GM12874 (cell line): Measurements from ENCODE around the gene MEGF9.

ENCODE experiments used
- TF ChIP-seq, protein P1 (sequence below): IDR thresholded peaks from 2 replicates; pipeline ENCODE4 v1.5.1; 2011; ENCODE audit warnings: low read depth, mild to moderate bottlenecking, control low read depth, low read length, moderate library complexity; ENCODE audit not compliant: insufficient read depth

The MEGF9 gene

DNA sequence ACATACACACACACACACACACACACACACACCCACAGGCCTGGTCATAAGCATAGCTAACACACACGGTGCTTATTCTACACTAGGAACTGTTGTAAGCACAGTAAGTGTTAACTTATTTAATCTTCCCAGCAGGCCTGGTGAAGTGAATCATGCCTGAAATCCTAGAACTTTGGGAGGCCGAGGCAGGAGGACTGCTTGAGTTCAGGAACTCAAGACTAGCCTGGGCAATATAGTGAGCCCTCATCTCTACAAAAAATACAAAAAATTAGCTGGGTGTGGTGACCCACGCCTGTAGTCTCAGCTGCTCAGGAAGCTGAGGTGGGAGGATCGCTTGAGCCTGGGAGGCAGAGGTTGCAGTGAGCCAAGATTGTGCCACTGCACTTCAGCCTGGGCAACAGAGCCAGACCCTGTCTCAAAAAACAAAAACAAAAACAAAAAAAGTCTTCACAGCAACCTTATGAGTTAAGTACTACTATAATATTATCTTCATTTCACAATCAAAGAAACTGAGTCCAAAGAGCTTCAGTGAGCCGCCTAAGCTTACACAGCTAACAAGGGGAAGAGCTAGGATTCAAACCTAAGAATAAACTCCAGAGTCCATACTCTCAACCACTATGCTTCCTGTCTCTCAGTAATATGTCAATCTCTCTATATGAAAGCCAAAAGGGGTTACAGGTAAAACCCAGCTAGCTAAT lies 2.3 kb downstream of the MEGF9 start:
- TF ChIP-seq, protein P1, sequence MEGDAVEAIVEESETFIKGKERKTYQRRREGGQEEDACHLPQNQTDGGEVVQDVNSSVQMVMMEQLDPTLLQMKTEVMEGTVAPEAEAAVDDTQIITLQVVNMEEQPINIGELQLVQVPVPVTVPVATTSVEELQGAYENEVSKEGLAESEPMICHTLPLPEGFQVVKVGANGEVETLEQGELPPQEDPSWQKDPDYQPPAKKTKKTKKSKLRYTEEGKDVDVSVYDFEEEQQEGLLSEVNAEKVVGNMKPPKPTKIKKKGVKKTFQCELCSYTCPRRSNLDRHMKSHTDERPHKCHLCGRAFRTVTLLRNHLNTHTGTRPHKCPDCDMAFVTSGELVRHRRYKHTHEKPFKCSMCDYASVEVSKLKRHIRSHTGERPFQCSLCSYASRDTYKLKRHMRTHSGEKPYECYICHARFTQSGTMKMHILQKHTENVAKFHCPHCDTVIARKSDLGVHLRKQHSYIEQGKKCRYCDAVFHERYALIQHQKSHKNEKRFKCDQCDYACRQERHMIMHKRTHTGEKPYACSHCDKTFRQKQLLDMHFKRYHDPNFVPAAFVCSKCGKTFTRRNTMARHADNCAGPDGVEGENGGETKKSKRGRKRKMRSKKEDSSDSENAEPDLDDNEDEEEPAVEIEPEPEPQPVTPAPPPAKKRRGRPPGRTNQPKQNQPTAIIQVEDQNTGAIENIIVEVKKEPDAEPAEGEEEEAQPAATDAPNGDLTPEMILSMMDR: no peak

DNA sequence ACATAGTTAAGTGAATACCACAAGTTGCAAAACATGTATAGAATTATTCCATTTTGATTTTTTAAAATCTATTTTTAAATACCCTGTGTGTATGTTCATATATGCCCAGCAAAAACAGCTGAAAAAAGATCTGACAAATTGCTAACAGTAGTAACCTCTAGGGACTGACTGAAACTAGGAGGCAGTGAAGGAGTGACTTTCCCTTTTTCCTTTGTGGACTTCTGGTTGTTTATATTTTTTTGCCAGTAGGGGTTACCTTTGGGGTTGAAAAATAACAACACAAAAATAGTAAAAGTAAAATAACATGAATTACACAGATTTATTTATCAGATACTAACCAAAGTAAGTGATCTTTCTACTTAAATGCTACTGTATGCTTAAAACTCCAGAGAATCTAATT lies 2.9 kb downstream of the MEGF9 start:
- TF ChIP-seq, protein P1: no peak

DNA sequence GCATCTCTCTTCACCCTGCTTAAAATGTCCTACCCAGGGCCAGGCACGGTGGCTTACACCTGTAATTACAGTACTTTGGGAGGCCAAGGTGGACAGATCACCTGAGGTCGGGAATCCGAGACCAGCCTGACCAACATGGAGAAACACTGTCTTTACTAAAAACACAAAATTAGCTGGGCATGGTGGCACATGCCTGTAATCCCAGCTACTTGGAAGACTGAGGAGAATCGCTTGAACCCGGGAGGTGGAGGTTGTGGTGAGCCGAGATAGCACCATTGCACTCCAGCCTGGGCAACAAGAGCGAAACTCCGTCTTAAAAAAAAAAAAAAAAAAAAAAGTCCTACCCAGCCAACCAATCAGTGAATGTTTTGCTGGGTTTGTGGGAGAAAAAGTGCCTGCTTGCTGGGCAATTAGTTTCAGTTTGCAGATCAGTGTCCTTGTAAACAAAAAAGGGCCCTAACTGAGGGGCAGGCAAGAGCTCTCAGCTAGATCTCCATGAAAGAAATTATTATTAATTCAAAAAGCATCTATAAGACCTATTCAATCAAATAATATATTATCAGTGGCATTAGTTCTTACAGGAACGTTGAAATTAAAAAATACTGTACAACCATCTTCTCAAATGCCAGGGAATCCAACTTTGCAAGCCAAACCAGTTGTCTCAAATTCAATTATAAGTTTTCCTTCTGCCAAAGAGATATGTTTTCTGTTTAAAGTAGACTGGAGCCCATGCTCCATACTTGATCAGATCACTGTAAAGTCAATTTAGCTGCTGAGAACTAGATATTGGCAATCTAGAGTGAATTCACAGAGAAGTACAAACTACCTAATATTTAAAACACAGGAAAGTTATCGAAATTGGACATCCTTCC lies 3.9 kb downstream of the MEGF9 start:
- TF ChIP-seq, protein P1: no peak

DNA sequence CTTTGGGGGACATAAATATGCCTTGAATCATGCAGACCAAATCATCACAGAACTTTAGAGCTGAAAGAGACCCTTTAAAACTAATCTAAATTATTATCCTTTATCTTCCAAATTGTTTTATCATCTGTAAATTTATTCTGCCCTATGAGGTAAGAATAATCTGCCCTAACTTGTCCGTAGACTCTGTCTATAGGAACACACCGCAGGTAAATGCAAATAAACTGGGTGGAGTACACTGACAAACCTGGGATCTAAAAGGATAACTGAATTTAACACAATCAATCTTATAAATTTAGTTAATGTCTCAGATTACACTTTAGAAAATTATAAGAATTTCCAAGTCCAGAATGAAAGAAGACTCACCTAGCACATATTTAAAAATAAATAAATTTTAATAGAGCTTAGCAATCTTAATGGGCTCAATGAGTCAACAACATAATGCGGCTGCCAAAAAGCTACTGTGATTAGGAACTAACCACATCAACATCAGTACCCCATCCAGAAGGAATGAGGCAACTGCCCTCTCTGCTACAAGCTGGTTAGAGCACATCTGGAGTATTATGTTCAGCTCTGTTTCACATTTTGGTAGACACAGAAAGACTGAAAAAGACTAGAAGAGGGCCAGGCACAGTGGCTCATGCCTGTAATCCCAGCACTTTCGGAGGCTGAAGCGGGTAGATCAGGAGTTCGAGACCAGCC lies 5.6 kb downstream of the MEGF9 start:
- TF ChIP-seq, protein P1: no peak

DNA sequence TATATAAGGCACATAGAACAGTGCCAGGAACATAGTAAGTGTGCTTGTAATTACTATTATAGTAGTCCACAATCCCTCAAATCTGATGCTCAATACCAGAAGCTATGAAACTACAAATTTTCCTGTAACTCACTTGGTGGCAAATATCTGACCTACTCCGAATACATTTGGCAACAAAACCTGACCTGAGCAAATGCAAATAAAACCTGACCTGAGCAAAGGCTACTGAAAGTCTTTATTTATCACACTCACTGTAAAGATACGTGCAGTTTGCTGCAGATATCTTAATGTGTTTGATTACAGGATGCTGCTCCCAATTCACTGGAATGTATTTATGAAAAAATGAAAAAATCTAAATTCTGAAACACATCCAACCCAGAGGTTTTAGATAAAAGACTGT lies 7.1 kb downstream of the MEGF9 start:
- TF ChIP-seq, protein P1: no peak

DNA sequence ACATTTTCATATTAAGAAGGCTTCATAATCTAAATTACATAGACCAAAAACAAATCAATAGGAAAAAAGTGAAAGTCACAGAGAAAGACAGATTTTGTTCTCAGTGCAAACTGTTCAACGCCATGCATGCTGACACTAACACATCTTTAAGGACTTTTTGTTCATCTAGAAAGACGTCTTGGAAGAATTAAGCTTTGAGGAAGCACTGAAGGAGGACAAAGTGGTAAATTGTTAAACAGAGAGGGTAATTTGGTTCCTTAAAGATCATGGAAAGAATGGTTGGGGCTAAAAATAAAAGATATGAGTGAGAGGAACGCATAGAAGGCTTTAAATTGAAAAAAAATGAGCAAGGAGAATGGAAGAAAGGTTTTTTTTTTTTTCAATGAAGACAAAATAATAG lies 9.1 kb downstream of the MEGF9 start:
- TF ChIP-seq, protein P1: no peak

DNA sequence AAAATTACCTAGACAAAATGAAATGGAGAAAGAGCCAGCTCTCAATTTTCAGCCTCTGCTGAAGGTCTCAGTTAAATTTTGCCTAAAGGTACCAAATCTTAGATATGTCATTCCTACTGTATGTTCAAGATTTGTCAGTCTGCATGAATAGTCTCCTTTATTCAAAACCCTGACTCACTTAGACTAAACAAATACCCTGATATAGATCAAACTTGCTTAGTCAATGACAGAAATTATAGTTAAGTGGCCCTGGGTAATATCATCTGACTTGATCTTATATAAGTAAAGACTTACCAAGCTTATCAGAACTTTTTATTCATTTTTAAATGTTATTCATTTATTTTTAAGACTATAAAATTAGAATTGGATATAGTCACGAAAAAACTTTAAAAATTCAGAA lies 12.2 kb downstream of the MEGF9 start:
- TF ChIP-seq, protein P1: no peak
